ENCODE measurements around the gene ZNF417. TPM values are rescaled to one million over a fixed set of nuclear protein-coding genes. Genes with fewer than 3 reads are reported as not detected.
"Not testable (repeated sequence)": the region's sequence is repeated elsewhere in the genome, so short reads cannot be mapped to it uniquely, and the experiment has no call there.

ZNF417 gene
- total RNA-seq, 2 experiments from 2014 or later = 26.2 to 31.6 TPM

- intact Hi-C loops (cut with DNase I, micrococcal nuclease) = no loop called here
- no peaks in the 10 kb centered on the region for H3K4me1 Mint-ChIP-seq (ENCODE audit: low read depth)
- TF ChIP-seq CTCF (IDR thresholded peaks at IDR 0.05) = no peak
- peaks cover 14% of the 10 kb centered on the region for H3K9me3 Mint-ChIP-seq
- CTCF ChIA-PET = no interaction called here
- H3K27me3 ChIP-seq (ENCODE audit: control insufficient read depth in 1 of 2, insufficient read depth in 2 of 2, low read length in 2 of 2) = no peaks in the 10 kb centered on the region
- H3K36me3 Mint-ChIP-seq (ENCODE audit: low read depth) = peaks cover 88% of the 10 kb centered on the region
- H3K4me1 ChIP-seq (ENCODE audit: insufficient read depth, low read length) = no peaks in the 10 kb centered on the region
- H3K4me3 Mint-ChIP-seq = no peak overlapping the region
- no peak overlapping the region for H3K4me3 ChIP-seq (ENCODE audit: low read length)
- DNase-seq (no peak), ATAC-seq (ENCODE audit: poor library complexity) (no peak)
- H3K36me3 ChIP-seq (ENCODE audit: insufficient read depth, low read length) = peaks cover 25% of the 10 kb centered on the region
- peaks cover 60 to 88% of the 10 kb centered on the region in 2 experiments for H3K9me3 ChIP-seq (ENCODE audit: control insufficient read depth in 1 of 2, insufficient read depth in 1 of 2, low read length in 2 of 2)
- no peaks in the 10 kb centered on the region for H3K27me3 Mint-ChIP-seq
- H3K27ac ChIP-seq (ENCODE audit: low read depth in 1 of 2, low read length in 2 of 2) = no peak overlapping the region
- POLR2A ChIA-PET = interaction anchor here (0.7 kb wide), 1 partner anchor 452 kb away, joined by 3 read pairs; no protein-coding TSS in a partner anchor
- H3K27ac Mint-ChIP-seq = no peak overlapping the region
Observed at GRCh38 chr19:57870225-57870624, 46.2 kb downstream of the ZNF417 start.

- H3K4me3 Mint-ChIP-seq; H3K27ac ChIP-seq (ENCODE audit: low read depth in 1 of 2, low read length in 2 of 2); H3K27ac Mint-ChIP-seq; H3K4me1 ChIP-seq (ENCODE audit: insufficient read depth, low read length); intact Hi-C loops (cut with DNase I, micrococcal nuclease); ATAC-seq (ENCODE audit: poor library complexity); H3K4me3 ChIP-seq (ENCODE audit: low read length); H3K27me3 Mint-ChIP-seq; H3K4me1 Mint-ChIP-seq (ENCODE audit: low read depth); CTCF ChIA-PET; DNase-seq; H3K27me3 ChIP-seq (ENCODE audit: control insufficient read depth in 1 of 2, insufficient read depth in 2 of 2, low read length in 2 of 2): not testable (repeated sequence)
- POLR2A ChIA-PET = interaction anchor here (0.7 kb wide), 1 partner anchor 451 kb away, joined by 3 read pairs; no protein-coding TSS in a partner anchor
- peaks cover 27% of the 10 kb centered on the region for H3K36me3 ChIP-seq (ENCODE audit: insufficient read depth, low read length)
- H3K9me3 ChIP-seq (ENCODE audit: control insufficient read depth in 1 of 2, insufficient read depth in 1 of 2, low read length in 2 of 2) = peaks cover 60 to 91% of the 10 kb centered on the region in 2 experiments
- H3K9me3 Mint-ChIP-seq = peaks cover 14% of the 10 kb centered on the region
- peaks cover 88% of the 10 kb centered on the region for H3K36me3 Mint-ChIP-seq (ENCODE audit: low read depth)
Observed at GRCh38 chr19:57869655-57870054, 46.7 kb downstream of the ZNF417 start.

- no peak overlapping the region for H3K4me3 ChIP-seq (ENCODE audit: low read length)
- intact Hi-C loops (cut with DNase I, micrococcal nuclease) = no loop called here
- no peaks in the 10 kb centered on the region for H3K4me1 ChIP-seq (ENCODE audit: insufficient read depth, low read length)
- CTCF ChIA-PET = no interaction called here
- peaks cover 88% of the 10 kb centered on the region for H3K36me3 Mint-ChIP-seq (ENCODE audit: low read depth)
- ATAC-seq (ENCODE audit: poor library complexity) = no peak
- peaks cover 73 to 84% of the 10 kb centered on the region in 2 experiments for H3K9me3 ChIP-seq (ENCODE audit: control insufficient read depth in 1 of 2, insufficient read depth in 1 of 2, low read length in 2 of 2)
- no peak overlapping the region for H3K4me3 Mint-ChIP-seq
- H3K27me3 Mint-ChIP-seq = no peaks in the 10 kb centered on the region
- POLR2A ChIA-PET = no interaction called here
- DNase-seq = no peak
- H3K27me3 ChIP-seq (ENCODE audit: control insufficient read depth in 1 of 2, insufficient read depth in 2 of 2, low read length in 2 of 2) = no peaks in the 10 kb centered on the region
- no peak for TF ChIP-seq CTCF (IDR thresholded peaks at IDR 0.05)
- H3K27ac Mint-ChIP-seq = no peak overlapping the region
- H3K36me3 ChIP-seq (ENCODE audit: insufficient read depth, low read length) = peaks cover 29% of the 10 kb centered on the region
- no peaks in the 10 kb centered on the region for H3K4me1 Mint-ChIP-seq (ENCODE audit: low read depth)
- H3K27ac ChIP-seq (ENCODE audit: low read depth in 1 of 2, low read length in 2 of 2) = no peak overlapping the region
- H3K9me3 Mint-ChIP-seq = peaks cover 5% of the 10 kb centered on the region
Observed at GRCh38 chr19:57867868-57868492, 48.4 kb downstream of the ZNF417 start.

Other genes starting within 250 kb of the ZNF417 start
- not detected for gene ZSCAN4, start 247.7 kb downstream of the ZNF417 start, total RNA-seq
- 10 to 100 TPM; 11.4 to 11.6 TPM for gene ZNF551, start 234.6 kb downstream of the ZNF417 start, total RNA-seq
- gene ZNF154, start 207.4 kb downstream of the ZNF417 start, total RNA-seq = 10 to 100 TPM; 16.9 to 18.0 TPM
- 10 to 100 TPM; 12.3 to 12.4 TPM for gene ZNF671, start 189.0 kb downstream of the ZNF417 start, total RNA-seq
- gene ZNF776, start 169.8 kb downstream of the ZNF417 start, total RNA-seq = 10 to 100 TPM; 21.7 to 28.4 TPM
- 10 to 100 TPM; 51.1 to 53.4 TPM for gene ZNF586, start 146.9 kb downstream of the ZNF417 start, total RNA-seq
- 10 to 100 TPM; 22.2 to 22.3 TPM for gene ZNF552, start 101.7 kb downstream of the ZNF417 start, total RNA-seq
- gene ZNF587B, start 86.3 kb downstream of the ZNF417 start, total RNA-seq = 10 to 100 TPM; 23.0 to 23.8 TPM
- 10 to 100 TPM; 37.6 to 41.5 TPM for gene ZNF587, start 66.7 kb downstream of the ZNF417 start, total RNA-seq
- gene ZNF814, start 27.6 kb downstream of the ZNF417 start, total RNA-seq = 10 to 100 TPM; 29.0 to 34.7 TPM
- 1 to 10 TPM; 3.5 to 4.4 TPM for gene ZNF418, start 18.8 kb upstream of the ZNF417 start, total RNA-seq
- gene ZNF256, start 31.1 kb upstream of the ZNF417 start, total RNA-seq = 10 to 100 TPM; 15.2 TPM
- gene C19orf18, start 57.9 kb upstream of the ZNF417 start, total RNA-seq = under 1 TPM; 0.36 to 0.88 TPM
- gene ZNF606, start 86.2 kb upstream of the ZNF417 start, total RNA-seq = 10 to 100 TPM; 11.1 to 13.6 TPM
- not detected for gene ZSCAN1, start 117.4 kb upstream of the ZNF417 start, total RNA-seq
- 1 to 10 TPM; 1.2 to 1.4 TPM for gene ZNF135, start 142.7 kb upstream of the ZNF417 start, total RNA-seq
- gene ZSCAN18, start 181.6 kb upstream of the ZNF417 start, total RNA-seq = 10 to 100 TPM; 57.1 to 58.8 TPM
- 10 to 100 TPM; 15.0 to 16.9 TPM for gene ZNF329, start 234.2 kb upstream of the ZNF417 start, total RNA-seq